ENCODE data around the gene GNAI3.

DNA sequence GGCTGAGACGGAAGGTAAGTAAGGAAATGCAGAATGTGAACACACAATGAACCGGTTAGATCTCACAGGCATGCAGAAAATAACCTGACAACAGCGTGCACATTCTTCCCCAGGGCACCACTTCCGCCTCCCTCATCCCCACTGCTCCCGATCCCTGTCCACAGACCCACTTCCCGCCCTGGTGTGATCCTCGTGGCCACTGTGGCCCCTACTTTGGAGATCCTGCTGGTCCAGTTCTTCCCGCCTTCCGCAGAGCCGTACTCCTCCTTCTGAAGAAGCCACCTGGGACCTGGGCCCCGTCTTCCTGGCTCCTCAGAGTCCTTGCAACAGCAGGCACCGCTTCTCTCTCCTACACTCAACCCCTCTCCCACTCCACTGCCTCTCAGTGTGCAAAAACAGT lies 106.1 kb downstream of the GNAI3 start:
- TF ChIP-seq, protein P1, sequence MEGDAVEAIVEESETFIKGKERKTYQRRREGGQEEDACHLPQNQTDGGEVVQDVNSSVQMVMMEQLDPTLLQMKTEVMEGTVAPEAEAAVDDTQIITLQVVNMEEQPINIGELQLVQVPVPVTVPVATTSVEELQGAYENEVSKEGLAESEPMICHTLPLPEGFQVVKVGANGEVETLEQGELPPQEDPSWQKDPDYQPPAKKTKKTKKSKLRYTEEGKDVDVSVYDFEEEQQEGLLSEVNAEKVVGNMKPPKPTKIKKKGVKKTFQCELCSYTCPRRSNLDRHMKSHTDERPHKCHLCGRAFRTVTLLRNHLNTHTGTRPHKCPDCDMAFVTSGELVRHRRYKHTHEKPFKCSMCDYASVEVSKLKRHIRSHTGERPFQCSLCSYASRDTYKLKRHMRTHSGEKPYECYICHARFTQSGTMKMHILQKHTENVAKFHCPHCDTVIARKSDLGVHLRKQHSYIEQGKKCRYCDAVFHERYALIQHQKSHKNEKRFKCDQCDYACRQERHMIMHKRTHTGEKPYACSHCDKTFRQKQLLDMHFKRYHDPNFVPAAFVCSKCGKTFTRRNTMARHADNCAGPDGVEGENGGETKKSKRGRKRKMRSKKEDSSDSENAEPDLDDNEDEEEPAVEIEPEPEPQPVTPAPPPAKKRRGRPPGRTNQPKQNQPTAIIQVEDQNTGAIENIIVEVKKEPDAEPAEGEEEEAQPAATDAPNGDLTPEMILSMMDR (IDR thresholded peaks at IDR 0.05; ENCODE audit: low read depth, low read length, poor library complexity, severe bottlenecking), result no peak
- TF ChIP-seq EZH2phosphoT487 (IDR thresholded peaks at IDR 0.05; ENCODE audit: borderline replicate concordance, low read length), result no peak
